ENCODE measurements around the gene LRMDA. TPM values are rescaled to one million over a fixed set of nuclear protein-coding genes. Genes with fewer than 3 reads are reported as not detected.

The LRMDA gene
- total and polyA plus RNA-seq, 10 of the 15 experiments (the other 5 are each of a cell fraction or from before 2014, with no cell fraction given), result 0.07 to 0.54 (median 0.29) TPM; not detected in 4

GRCh38 chr10:76558586-76558985 lies 1127.2 kb downstream of the LRMDA start (continued):
- no peak for TF ChIP-seq GATAD2B (conservative IDR thresholded peaks at IDR 0.05; ENCODE audit: low read depth)

- no TSS peak for BruUV-seq (replicated peaks)
- CTCF ChIA-PET, result interaction anchor here (0.8 to 1.1 kb wide), 2 partner anchors 10 to 12 kb away, joined by 3 to 4 read pairs; no protein-coding TSS in a partner anchor
- Histone ChIP-seq H3K4me2 (ENCODE audit: control insufficient read depth, insufficient read depth) (no peak overlapping the region), H3K27ac (ENCODE audit: control insufficient read depth, insufficient read depth) (no peak overlapping the region), H3K4me1 (ENCODE audit: control insufficient read depth, insufficient read depth, low read length) (no peaks in the 10 kb centered on the region), H3K36me3 (ENCODE audit: control insufficient read depth in 2 of 2, insufficient read depth in 2 of 2, low read length in 1 of 2) (no peaks in the 10 kb centered on the region), H3K79me2 (ENCODE audit: control insufficient read depth, insufficient read depth, low read length) (no peaks in the 10 kb centered on the region), H3K9ac (ENCODE audit: control insufficient read depth, insufficient read depth, low read length) (no peak overlapping the region), H3K4me3 (no peak overlapping the region), H3K9me3 (replicated peaks; ENCODE audit: control insufficient read depth, insufficient read depth, low read length) (no peaks in the 10 kb centered on the region), H3K27me3 (replicated peaks in 1 of 2; ENCODE audit: control insufficient read depth in 2 of 2, insufficient read depth in 2 of 2, low read length in 1 of 2) (no peaks in the 10 kb centered on the region), H2AFZ (ENCODE audit: control insufficient read depth, low read depth, low read length) (no peak overlapping the region), H4K20me1 (ENCODE audit: control insufficient read depth, insufficient read depth) (no peaks in the 10 kb centered on the region)
- FAIRE-seq (no peak), DNase-seq (ENCODE audit: low read depth, low spot score) (no peak), ATAC-seq (no peak)
- POLR2A ChIA-PET, result no interaction called here
- WGBS (ENCODE audit: insufficient coverage, insufficient replicate concordance, low lambda C conversion rate, missing lambda C conversion rate), result 21% methylated on average over 3 of the region's 3 CpGs
- intact Hi-C loops (cut with micrococcal nuclease; ENCODE audit: unreplicated experiment), result no loop called here
- in situ Hi-C loops (cut with MboI), result no loop called here
- SMC1A ChIA-PET (ENCODE audit: uncharacterized antibody, unreplicated experiment), result interaction anchor here (0.9 to 1.3 kb wide), 3 partner anchors 10 to 65 kb away, joined by 3 to 4 read pairs (median 3); no protein-coding TSS in a partner anchor
- RAD21 ChIA-PET (ENCODE audit: unreplicated experiment), result no interaction called here
- TF ChIP-seq ZNF687 (IDR thresholded peaks at IDR 0.05), result no peak
- no peak for TF ChIP-seq IRF5 (IDR thresholded peaks at IDR 0.05; ENCODE audit: borderline replicate concordance)
- TF ChIP-seq USF1 (IDR thresholded peaks at IDR 0.05; ENCODE audit: borderline replicate concordance, extremely low read length, insufficient read depth, low read depth, low read length), result no peak
- no peak for TF ChIP-seq ZNF384 (IDR thresholded peaks at IDR 0.05; ENCODE audit: borderline replicate concordance, low read depth, low read length)
- TF ChIP-seq RBBP5 (conservative IDR thresholded peaks at IDR 0.05), result no peak
- no peak for TF ChIP-seq RCOR1 (conservative IDR thresholded peaks at IDR 0.05; ENCODE audit: low read depth, low read length)
- TF ChIP-seq NR2C1 (IDR thresholded peaks at IDR 0.05), result no peak
- TF ChIP-seq CHD4 (IDR thresholded peaks at IDR 0.05), result no peak
- no peak for TF ChIP-seq SPI1 (IDR thresholded peaks at IDR 0.05; ENCODE audit: borderline replicate concordance, insufficient read depth, low read depth, low read length)
- no peak for TF ChIP-seq ZBED1 (IDR thresholded peaks at IDR 0.05; ENCODE audit: borderline replicate concordance)
- no peak for TF ChIP-seq LARP7 (IDR thresholded peaks at IDR 0.05)
- TF ChIP-seq FOXM1 (IDR thresholded peaks at IDR 0.05; ENCODE audit: low read depth, low read length), result no peak
These were observed 1127.8 kb downstream of the LRMDA start for GRCh38 chr10:76558996-76559891.

Data from GM12878 (cell line).